Uterus (tissue), 4 donors: ENCODE measurements around the gene CCNL1. TPM values are rescaled to one million over a fixed set of nuclear protein-coding genes. Genes with fewer than 3 reads are reported as not detected.
"Not testable (repeated sequence)": the region's sequence is repeated elsewhere in the genome, so short reads cannot be mapped to it uniquely, and the experiment has no call there.

ENCODE experiments used
- DNase-seq, 2 donors: peaks; one replicate each; pipeline ENCODE4 v3.0.0-alpha.2; 2019 to 2020
- H3K27ac ChIP-seq, 2 donors: fragments of 200-600 bp; sonication (generic); 1 replicate in 1 of 2; 2 replicates in 1 of 2; pipeline ENCODE4 v1.5.1; 2016 to 2018
- H3K27me3 ChIP-seq, 2 donors: fragments of 200-600 bp; sonication (generic); one replicate each; pipeline ENCODE4 v1.5.1; 2018 to 2019; ENCODE audit warnings: control low read depth in 1 of 2
- H3K36me3 ChIP-seq, 2 donors: fragments of 200-600 bp; sonication (generic); one replicate each; pipeline ENCODE4 v1.5.1; 2019; ENCODE audit warnings: control low read depth in 1 of 2
- H3K4me1 ChIP-seq, 2 donors: fragments of 200-600 bp; sonication (generic); one replicate each; pipeline ENCODE4 v1.5.1; 2018 to 2019; ENCODE audit warnings: control low read depth in 1 of 2
- H3K4me3 ChIP-seq, 2 donors: fragments of 200-600 bp; sonication (generic); 1 replicate in 1 of 2; 2 replicates in 1 of 2; pipeline ENCODE4 v1.5.1; 2018 to 2019; ENCODE audit warnings: mild to moderate bottlenecking in 1 of 2
- H3K9me3 ChIP-seq, 2 donors: fragments of 200-600 bp; sonication (generic); one replicate each; pipeline ENCODE4 v1.5.1; 2019; ENCODE audit warnings: control low read depth in 1 of 2
- CTCF ChIP-seq, 4 experiments: fragments of 200-600 bp in 2 of 4; fragments of 450-650 bp in 2 of 4; sonication (generic) in 2 of 4; IDR thresholded peaks; one replicate each; pipeline ENCODE4 v1.5.1; 2016 to 2019; ENCODE audit warnings: antibody characterized with exemption in 4 of 4, mild to moderate bottlenecking in 2 of 4, moderate library complexity in 1 of 4
- POLR2A ChIP-seq, 2 donors: fragments of 450-650 bp; IDR thresholded peaks; one replicate each; pipeline ENCODE4 v1.6.1; 2016; ENCODE audit warnings: antibody characterized with exemption in 2 of 2, mild to moderate bottlenecking in 1 of 2, moderate library complexity in 1 of 2
- intact Hi-C: fragments of 100-400 bp; cut with DNase I; formaldehyde crosslinking; loops from one replicate; pipeline ENCODE4 v1.15.1; 2023; ENCODE audit warnings: low total_unique reads
- total RNA-seq, 4 donors: library from RNA; depleted of rRNA in 3 of 4; stranded (reverse); fragments of >200 nt in 3 of 4; gene quantifications; one replicate each; pipeline versions ENCODE4 v1.1.0 to v1.2.4, GENCODE V29; 2014 to 2023
- donor health status: DM: yes; HTN: yes; CAD: no.

CCNL1 gene
- total RNA-seq, 4 donors from 2014 or later = 100 to 252 (median 155) TPM

- intact Hi-C loops = no loop called here
- DNase-seq = no peak
- H3K27me3 ChIP-seq = no peaks in the 10 kb centered on the region
- no peaks in the 10 kb centered on the region for H3K36me3 ChIP-seq
- TF ChIP-seq CTCF (IDR thresholded peaks at IDR 0.05) (no peak), POLR2A (IDR thresholded peaks at IDR 0.05) (no peak)
- no peaks in the 10 kb centered on the region for H3K9me3 ChIP-seq
- no peak overlapping the region for H3K4me3 ChIP-seq
- H3K27ac ChIP-seq = no peak overlapping the region
- H3K4me1 ChIP-seq = no peaks in the 10 kb centered on the region
Measured at GRCh38 chr3:157195965-157196364, 36.0 kb upstream of the CCNL1 start.

- intact Hi-C loops, H3K27me3 ChIP-seq, H3K27ac ChIP-seq, H3K4me1 ChIP-seq, H3K4me3 ChIP-seq, DNase-seq, H3K36me3 ChIP-seq: not testable (repeated sequence)
- peaks cover 0 to 12% of the 10 kb centered on the region in 2 donors for H3K9me3 ChIP-seq
Measured at GRCh38 chr3:157191149-157191548, 31.2 kb upstream of the CCNL1 start.

DNA sequence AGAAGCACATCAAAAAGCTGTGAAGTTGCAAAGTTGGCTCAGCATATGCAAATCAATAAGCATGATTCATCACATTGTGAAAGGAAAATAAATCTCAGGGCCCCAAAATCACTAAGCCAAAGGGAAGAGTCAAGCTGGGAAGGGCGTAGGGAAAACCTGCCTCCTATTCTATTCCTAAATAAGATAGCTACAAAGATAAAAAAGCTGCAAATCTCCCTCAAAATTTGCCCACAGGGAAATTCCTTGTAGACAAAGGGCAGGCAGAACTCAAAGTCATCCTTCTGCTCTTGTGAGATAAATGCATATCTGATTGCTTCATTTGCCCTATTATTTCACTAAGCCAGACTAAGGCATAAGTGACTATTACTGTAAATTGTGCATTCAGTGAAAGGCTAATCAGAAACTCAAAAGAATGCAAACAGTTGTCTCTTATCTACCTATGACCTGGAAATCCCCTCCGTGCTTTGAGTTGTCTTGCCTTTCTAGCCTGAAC, 30.5 kb upstream of the CCNL1 start:
- TF ChIP-seq POLR2A (IDR thresholded peaks at IDR 0.05) (no peak), CTCF (IDR thresholded peaks at IDR 0.05) (no peak)
- Histone ChIP-seq H3K4me1 (no peaks in the 10 kb centered on the region), H3K27ac (no peak overlapping the region), H3K36me3 (no peaks in the 10 kb centered on the region), H3K9me3 (peaks cover 0 to 12% of the 10 kb centered on the region in 2 donors), H3K27me3 (no peaks in the 10 kb centered on the region), H3K4me3 (no peak overlapping the region)
- DNase-seq = no peak
- intact Hi-C loops = no loop called here

- no peak overlapping the region for H3K27ac ChIP-seq
- no peak overlapping the region for H3K4me3 ChIP-seq
- TF ChIP-seq POLR2A (IDR thresholded peaks at IDR 0.05) (no peak), CTCF (IDR thresholded peaks at IDR 0.05) (no peak)
- DNase-seq = no peak
- peaks cover 0 to 12% of the 10 kb centered on the region in 2 donors for H3K9me3 ChIP-seq
- no peaks in the 10 kb centered on the region for H3K36me3 ChIP-seq
- H3K4me1 ChIP-seq = no peaks in the 10 kb centered on the region
- intact Hi-C loops = no loop called here
- H3K27me3 ChIP-seq = no peaks in the 10 kb centered on the region
Measured at GRCh38 chr3:157188391-157188790, 28.4 kb upstream of the CCNL1 start.

DNA sequence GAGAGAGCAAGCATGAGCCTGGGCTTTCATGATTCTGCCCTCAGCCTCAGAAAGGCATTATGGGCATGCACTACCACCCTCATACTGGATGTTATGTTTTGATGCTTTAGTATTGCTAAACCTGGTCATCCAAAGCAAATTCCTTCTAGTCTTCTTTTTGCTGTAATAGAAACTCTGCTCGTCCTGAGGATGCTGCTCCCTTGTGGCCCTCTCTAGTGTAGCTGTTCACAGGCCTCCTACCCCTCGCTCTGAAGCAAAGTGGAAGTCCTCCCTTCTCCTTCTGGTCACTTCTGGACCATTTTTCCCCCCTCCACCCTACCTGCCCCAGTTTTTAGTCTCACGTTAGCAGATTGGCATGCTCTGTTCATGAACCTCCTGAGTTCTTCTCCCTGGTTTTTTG, 22.9 kb upstream of the CCNL1 start:
- intact Hi-C loops = no loop called here
- DNase-seq = no peak
- Histone ChIP-seq H3K4me3 (no peak overlapping the region), H3K27me3 (no peaks in the 10 kb centered on the region), H3K9me3 (no peaks in the 10 kb centered on the region), H3K36me3 (no peaks in the 10 kb centered on the region), H3K27ac (no peak overlapping the region), H3K4me1 (no peaks in the 10 kb centered on the region)
- TF ChIP-seq POLR2A (IDR thresholded peaks at IDR 0.05) = no peak
- no peak for TF ChIP-seq CTCF (IDR thresholded peaks at IDR 0.05)

- no peaks in the 10 kb centered on the region for H3K9me3 ChIP-seq
- no peaks in the 10 kb centered on the region for H3K36me3 ChIP-seq
- intact Hi-C loops = no loop called here
- H3K4me3 ChIP-seq = no peak overlapping the region
- TF ChIP-seq CTCF (IDR thresholded peaks at IDR 0.05) (no peak), POLR2A (IDR thresholded peaks at IDR 0.05) (no peak)
- no peak overlapping the region for H3K27ac ChIP-seq
- no peaks in the 10 kb centered on the region for H3K27me3 ChIP-seq
- no peak for DNase-seq
- H3K4me1 ChIP-seq = no peaks in the 10 kb centered on the region
Measured at GRCh38 chr3:157180262-157180661, 20.3 kb upstream of the CCNL1 start.
